GM12891 (cell line): ENCODE data around the gene USP25.

ENCODE experiments used
- DNase-seq: peaks from one replicate; pipeline ENCODE4 v3.0.0; 2011; ENCODE audit warnings: low spot score; ENCODE audit not compliant: insufficient read length
- FAIRE-seq: peaks from 2 replicates; lab custom pipeline; 2011; peaks lifted over from hg19 to GRCh38; lab: Jason Lieb, UNC
- PAX5 ChIP-seq: IDR thresholded peaks from 2 replicates; pipeline ENCODE4 v1.6.1; 2011; ENCODE audit warnings: low read length, moderate library complexity, mild to moderate bottlenecking; ENCODE audit not compliant: insufficient read depth, severe bottlenecking
- POLR2A ChIP-seq: IDR thresholded peaks from 2 replicates; pipeline ENCODE4 v1.6.1; 2011; ENCODE audit warnings: low read depth, low read length, control low read depth
- POLR2AphosphoS5 ChIP-seq: IDR thresholded peaks from 2 replicates; pipeline ENCODE4 v1.6.1; 2011; ENCODE audit warnings: low read depth, low read length, control low read depth
- POU2F2 ChIP-seq: IDR thresholded peaks from 2 replicates; pipeline ENCODE4 v1.6.1; 2011; ENCODE audit warnings: low read depth, mild to moderate bottlenecking, control low read depth, low read length, moderate library complexity
- SPI1 ChIP-seq: IDR thresholded peaks from 2 replicates; pipeline ENCODE4 v1.6.1; 2011; ENCODE audit warnings: low read depth, low read length, control low read depth
- TAF1 ChIP-seq: IDR thresholded peaks from 2 replicates; pipeline ENCODE4 v1.6.1; 2011; ENCODE audit warnings: low read depth, low read length, control low read depth

Gene USP25

GRCh38 chr21:15826147-15826780, 96.5 kb downstream of the USP25 start:
- no peak for TF ChIP-seq SPI1
- TF ChIP-seq POLR2AphosphoS5, result no peak
- no peak for TF ChIP-seq TAF1
- no peak for TF ChIP-seq PAX5
- TF ChIP-seq POLR2A, result no peak
- no peak for TF ChIP-seq POU2F2
- DNase-seq (no peak), FAIRE-seq (peak; percentile 84)

- DNase-seq (no peak), FAIRE-seq (no peak)
- no peak for TF ChIP-seq POLR2AphosphoS5
- no peak for TF ChIP-seq TAF1
- TF ChIP-seq PAX5, result no peak
- TF ChIP-seq POU2F2, result no peak
- no peak for TF ChIP-seq POLR2A
- no peak for TF ChIP-seq SPI1
Observed at GRCh38 chr21:15826908-15827601, 97.3 kb downstream of the USP25 start.

- FAIRE-seq (no peak), DNase-seq (no peak)
- TF ChIP-seq POLR2AphosphoS5, result no peak
- TF ChIP-seq SPI1, result no peak
- TF ChIP-seq POU2F2, result no peak
- TF ChIP-seq POLR2A, result no peak
- no peak for TF ChIP-seq TAF1
- TF ChIP-seq PAX5, result no peak
Observed at GRCh38 chr21:15831497-15831896, 101.7 kb downstream of the USP25 start.

- FAIRE-seq (no peak), DNase-seq (no peak)
- TF ChIP-seq TAF1 (no peak), POLR2AphosphoS5 (no peak), POU2F2 (no peak), POLR2A (no peak), PAX5 (no peak), SPI1 (no peak)
Observed at GRCh38 chr21:15837645-15838044, 107.9 kb downstream of the USP25 start.

GRCh38 chr21:15839026-15839425, 109.2 kb downstream of the USP25 start:
- no peak for DNase-seq
- TF ChIP-seq POU2F2 (no peak), PAX5 (no peak), POLR2A (no peak)
- FAIRE-seq, result no peak

- no peak for FAIRE-seq
- no peak for DNase-seq
- TF ChIP-seq PAX5, result no peak
- TF ChIP-seq POLR2AphosphoS5, result no peak
Observed at GRCh38 chr21:15839601-15840000, 109.8 kb downstream of the USP25 start.

GRCh38 chr21:15840406-15840805, 110.6 kb downstream of the USP25 start:
- TF ChIP-seq PAX5, result no peak
- TF ChIP-seq SPI1, result no peak
- TF ChIP-seq POLR2AphosphoS5, result no peak
- no peak for TF ChIP-seq POU2F2
- no peak for TF ChIP-seq TAF1
- TF ChIP-seq POLR2A, result no peak
- no peak for FAIRE-seq

GRCh38 chr21:15841856-15842564, 112.2 kb downstream of the USP25 start:
- TF ChIP-seq SPI1 (no peak), POU2F2 (no peak), PAX5 (no peak), TAF1 (no peak), POLR2A (no peak)
- FAIRE-seq (no peak), DNase-seq (no peak)

More at GRCh38 chr21:15840406-15840805, 110.6 kb downstream of the USP25 start:
- DNase-seq, result no peak

- FAIRE-seq (no peak), DNase-seq (no peak)
- TF ChIP-seq POLR2A, result no peak
- no peak for TF ChIP-seq PAX5
- no peak for TF ChIP-seq POU2F2
- no peak for TF ChIP-seq POLR2AphosphoS5
- no peak for TF ChIP-seq SPI1
- TF ChIP-seq TAF1, result no peak
Observed at GRCh38 chr21:15842565-15842880, 112.7 kb downstream of the USP25 start.

- no peak for FAIRE-seq
- no peak for DNase-seq
- TF ChIP-seq POLR2A (no peak), POU2F2 (no peak), TAF1 (no peak)
Observed at GRCh38 chr21:15843766-15844165, 114.0 kb downstream of the USP25 start.
